Fibroblast of skin of right biceps (primary cell): ENCODE data around the gene DCST1.
"Not testable (repeated sequence)": the region's sequence is repeated elsewhere in the genome, so short reads cannot be mapped to it uniquely, and the experiment has no call there.

Experiments
- DNase-seq: peaks from one replicate; pipeline ENCODE4 v3.0.0-alpha.2; 2013

DCST1 gene, protein sequence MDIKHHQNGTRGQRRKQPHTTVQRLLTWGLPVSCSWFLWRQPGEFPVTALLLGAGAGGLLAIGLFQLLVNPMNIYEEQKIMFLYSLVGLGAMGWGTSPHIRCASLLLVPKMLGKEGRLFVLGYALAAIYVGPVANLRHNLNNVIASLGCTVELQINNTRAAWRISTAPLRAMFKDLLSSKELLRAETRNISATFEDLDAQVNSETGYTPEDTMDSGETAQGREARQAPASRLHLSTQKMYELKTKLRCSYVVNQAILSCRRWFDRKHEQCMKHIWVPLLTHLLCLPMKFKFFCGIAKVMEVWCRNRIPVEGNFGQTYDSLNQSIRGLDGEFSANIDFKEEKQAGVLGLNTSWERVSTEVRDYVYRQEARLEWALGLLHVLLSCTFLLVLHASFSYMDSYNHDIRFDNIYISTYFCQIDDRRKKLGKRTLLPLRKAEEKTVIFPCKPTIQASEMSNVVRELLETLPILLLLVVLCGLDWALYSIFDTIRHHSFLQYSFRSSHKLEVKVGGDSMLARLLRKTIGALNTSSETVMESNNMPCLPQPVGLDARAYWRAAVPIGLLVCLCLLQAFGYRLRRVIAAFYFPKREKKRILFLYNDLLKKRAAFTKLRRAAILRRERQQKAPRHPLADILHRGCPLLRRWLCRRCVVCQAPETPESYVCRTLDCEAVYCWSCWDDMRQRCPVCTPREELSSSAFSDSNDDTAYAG

GRCh38 chr1:155033524-155033923, at the start of gene DCST1, which contains the start of gene DCST2:
Gene DCST1, plus strand, starts transcription at chr1:155033824. Its CDS starts 213 bp downstream, at chr1:155034037.
Gene DCST2, minus strand, starts transcription at chr1:155033781. Its CDS starts 80 bp downstream, at chr1:155033701.
- DNase-seq = no peak

DNA sequence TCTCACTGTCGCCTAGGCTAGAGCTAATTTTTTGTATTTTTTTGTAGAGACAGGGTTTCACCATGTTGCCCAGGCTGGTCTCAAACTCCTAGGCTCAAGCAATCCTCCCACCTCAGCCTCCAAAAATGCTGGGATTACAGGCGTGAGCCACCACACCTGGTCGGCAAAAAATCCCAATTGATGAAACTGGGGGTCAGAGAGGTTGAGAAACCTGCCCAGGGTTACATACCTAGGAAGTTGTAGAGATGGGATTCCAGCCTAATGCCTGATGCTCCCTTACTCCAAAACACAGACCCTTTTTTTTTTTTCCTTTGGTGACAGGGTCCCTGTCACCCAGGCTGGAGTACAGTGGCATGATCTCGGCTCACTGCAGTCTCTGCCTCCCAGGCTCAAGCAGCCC, 46.9 kb upstream of the DCST1 start:
- not testable (repeated sequence) for DNase-seq

GRCh38 chr1:154987326-154987725, 46.3 kb upstream of the DCST1 start:
- no peak for DNase-seq

DNA sequence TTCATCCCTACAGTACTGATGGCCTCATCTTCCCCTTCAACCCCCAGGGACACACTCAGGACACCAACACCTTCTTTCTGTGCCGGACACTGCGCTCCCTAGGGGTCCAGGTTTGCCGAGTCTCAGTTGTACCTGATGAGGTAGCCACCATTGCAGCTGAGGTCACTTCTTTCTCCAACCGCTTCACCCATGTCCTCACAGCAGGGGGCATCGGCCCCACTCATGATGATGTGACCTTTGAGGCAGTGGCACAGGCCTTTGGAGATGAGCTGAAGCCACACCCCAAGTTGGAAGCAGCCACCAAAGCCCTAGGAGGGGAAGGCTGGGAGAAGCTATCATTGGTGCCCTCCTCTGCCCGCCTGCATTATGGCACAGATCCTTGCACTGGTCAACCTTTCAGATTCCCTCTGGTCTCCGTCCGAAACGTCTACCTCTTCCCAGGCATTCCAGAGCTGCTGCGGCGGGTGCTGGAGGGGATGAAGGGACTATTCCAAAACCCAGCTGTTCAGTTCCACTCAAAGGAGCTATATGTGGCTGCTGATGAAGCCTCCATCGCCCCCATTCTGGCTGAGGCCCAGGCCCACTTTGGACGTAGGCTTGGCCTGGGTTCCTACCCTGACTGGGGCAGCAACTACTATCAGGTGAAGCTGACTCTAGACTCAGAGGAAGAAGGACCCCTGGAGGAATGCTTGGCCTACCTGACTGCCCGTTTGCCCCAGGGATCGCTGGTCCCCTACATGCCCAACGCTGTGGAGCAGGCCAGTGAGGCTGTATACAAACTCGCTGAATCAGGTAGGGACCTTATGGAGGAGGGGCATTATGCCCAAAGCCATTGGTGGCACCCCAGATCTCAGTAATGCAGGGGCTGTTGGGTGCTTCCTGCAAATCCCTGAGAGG, 45.3 kb upstream of the DCST1 start:
- DNase-seq = no peak

DNA sequence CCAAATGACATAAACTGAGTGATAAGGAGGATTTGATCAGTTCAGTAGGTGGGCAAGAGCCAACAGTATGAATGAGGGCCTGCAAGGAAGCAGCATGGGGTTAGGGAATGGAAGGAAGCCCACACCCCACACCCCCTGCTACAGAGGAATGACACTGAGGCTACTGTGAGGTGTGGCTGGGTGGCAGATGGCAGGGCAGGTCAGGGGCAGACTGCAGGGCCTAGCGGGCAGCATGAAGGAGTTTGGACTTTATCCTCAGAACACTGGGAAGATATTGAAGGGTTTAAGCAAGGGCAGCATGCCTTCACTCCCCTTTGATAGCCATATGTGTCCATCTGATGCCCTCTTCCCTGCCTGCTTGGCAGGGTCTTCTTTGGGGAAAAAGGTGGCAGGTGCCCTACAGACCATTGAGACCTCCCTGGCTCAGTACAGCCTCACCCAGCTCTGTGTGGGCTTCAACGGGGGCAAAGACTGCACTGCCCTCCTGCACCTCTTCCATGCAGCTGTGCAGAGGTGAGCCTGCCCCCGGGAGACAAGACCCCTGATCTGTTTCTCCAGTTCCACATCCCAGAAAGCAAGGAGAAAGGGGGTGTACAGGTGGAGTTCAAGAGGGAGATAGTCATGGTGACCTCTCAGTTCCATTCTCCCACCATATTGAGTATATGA, 44.3 kb upstream of the DCST1 start:
- DNase-seq = no peak

- no peak for DNase-seq
Measured at GRCh38 chr1:154990276-154990675, 43.3 kb upstream of the DCST1 start.

DNA sequence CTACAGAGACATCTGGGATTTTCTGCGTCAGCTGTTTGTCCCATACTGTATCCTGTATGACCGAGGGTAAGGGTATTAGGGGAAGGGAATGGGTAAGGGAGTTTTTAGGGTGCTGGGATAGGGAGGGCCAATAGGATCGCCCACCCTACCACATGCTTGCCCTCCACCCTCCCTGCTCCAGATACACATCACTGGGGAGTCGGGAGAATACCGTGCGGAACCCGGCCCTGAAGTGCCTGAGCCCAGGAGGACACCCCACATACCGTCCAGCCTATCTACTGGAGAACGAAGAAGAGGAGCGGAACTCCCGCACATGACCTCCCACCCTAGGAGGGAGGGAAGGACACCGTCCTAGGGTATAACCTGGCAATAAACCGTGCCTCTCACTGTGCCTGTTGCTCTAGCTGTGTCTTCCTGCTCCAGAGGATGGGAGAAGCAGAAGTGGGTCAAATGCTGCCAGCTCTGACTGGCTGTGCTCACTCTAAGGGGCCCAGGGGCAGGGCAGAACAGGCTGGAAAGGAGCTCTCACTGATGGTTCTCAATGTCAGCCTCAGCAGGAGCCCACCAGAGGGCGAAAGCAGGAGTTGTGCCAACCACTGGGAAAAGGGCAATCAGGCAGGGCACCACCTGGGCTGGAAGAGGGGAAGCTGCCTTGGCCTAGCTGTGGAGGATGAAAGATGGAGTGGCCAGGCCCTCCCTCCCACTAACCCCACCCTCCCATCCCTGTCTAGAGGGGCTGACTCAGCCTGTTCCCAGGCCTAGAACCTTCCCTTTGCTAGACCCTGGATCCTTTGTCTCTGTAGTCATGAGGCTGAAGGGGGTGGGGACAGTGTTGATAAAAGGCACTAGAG, 40.7 kb upstream of the DCST1 start:
- peak; percentile 62 for DNase-seq

- no peak for DNase-seq
Measured at GRCh38 chr1:154993572-154994268, 39.9 kb upstream of the DCST1 start, which contains the start of gene LENEP. Gene LENEP, plus strand, starts transcription at chr1:154993586. Its CDS starts 22 bp downstream, at chr1:154993608.

GRCh38 chr1:154994269-154994587, 39.4 kb upstream of the DCST1 start:
- no peak for DNase-seq

GRCh38 chr1:154994591-154994990, 39.0 kb upstream of the DCST1 start:
- DNase-seq = no peak

GRCh38 chr1:154995301-154995983, 38.2 kb upstream of the DCST1 start:
- DNase-seq = peak; percentile 84

GRCh38 chr1:154996966-154997701, 36.5 kb upstream of the DCST1 start:
- DNase-seq = no peak

GRCh38 chr1:154998201-154998780, 35.3 kb upstream of the DCST1 start:
- DNase-seq = no peak

- DNase-seq = peak; percentile 78
Measured at GRCh38 chr1:154998818-154999570, 34.6 kb upstream of the DCST1 start.

- no peak for DNase-seq
Measured at GRCh38 chr1:154999571-155000410, 33.8 kb upstream of the DCST1 start.

- DNase-seq = peak; percentile 11
Measured at GRCh38 chr1:155000411-155000725, 33.3 kb upstream of the DCST1 start.

GRCh38 chr1:155000726-155001424, 32.7 kb upstream of the DCST1 start:
- peak; percentile 82 for DNase-seq
